Measurements from ENCODE around the gene ADAMTS2. TPM values are rescaled to one million over a fixed set of nuclear protein-coding genes. Genes with fewer than 3 reads are reported as not detected.

Gene ADAMTS2
- total and polyA plus RNA-seq, 4 experiments from 2014 or later: 0.07 TPM; not detected in 3

- peaks cover 0 to 2% (median 0%) of the 10 kb centered on the region in 4 donors for H3K4me1 Mint-ChIP-seq
- ChIA-PET CTCF (ENCODE audit: partially characterized antibody) (no interaction called here), POLR2A (ENCODE audit: partially characterized antibody) (no interaction called here)
- H3K4me3 ChIP-seq (ENCODE audit: low read length in 2 of 2): no peak overlapping the region
- H3K9me3 Mint-ChIP-seq: peaks cover 0 to 5% (median 0%) of the 10 kb centered on the region in 8 donors
- H3K27ac Mint-ChIP-seq: no peak overlapping the region
- intact Hi-C loops (cut with micrococcal nuclease): no loop called here
- no peaks in the 10 kb centered on the region for H3K36me3 Mint-ChIP-seq
- H3K9me3 ChIP-seq (ENCODE audit: control insufficient read depth in 1 of 2, low read length in 2 of 2): no peaks in the 10 kb centered on the region
- DNase-seq: no peak
- H3K4me1 ChIP-seq (ENCODE audit: insufficient read depth, low read length): no peaks in the 10 kb centered on the region
- H3K27me3 ChIP-seq (ENCODE audit: insufficient read depth, low read length): no peaks in the 10 kb centered on the region
- no peaks in the 10 kb centered on the region for H3K36me3 ChIP-seq (ENCODE audit: insufficient read depth, low read length)
- no peak overlapping the region for H3K4me3 Mint-ChIP-seq
- H3K27me3 Mint-ChIP-seq: peaks cover 5% of the 10 kb centered on the region in 2 donors
- no peak overlapping the region for H3K27ac ChIP-seq (ENCODE audit: low read depth, low read length)
These were observed 29.1 kb downstream of the ADAMTS2 start for GRCh38 chr5:179316111-179316551.

- Histone ChIP-seq H3K9me3 (ENCODE audit: control insufficient read depth in 1 of 2, low read length in 2 of 2) (no peaks in the 10 kb centered on the region), H3K4me3 (ENCODE audit: low read length in 2 of 2) (no peak overlapping the region), H3K27ac (ENCODE audit: low read depth, low read length) (no peak overlapping the region), H3K4me1 (ENCODE audit: insufficient read depth, low read length) (no peaks in the 10 kb centered on the region), H3K27me3 (ENCODE audit: insufficient read depth, low read length) (no peaks in the 10 kb centered on the region), H3K36me3 (ENCODE audit: insufficient read depth, low read length) (no peaks in the 10 kb centered on the region)
- Mint-ChIP-seq H3K36me3 (no peaks in the 10 kb centered on the region), H3K27me3 (peaks cover 3 to 5% of the 10 kb centered on the region in 2 donors), H3K4me1 (peaks cover 0 to 2% (median 0%) of the 10 kb centered on the region in 4 donors), H3K27ac (no peak overlapping the region), H3K9me3 (peaks cover 0 to 5% (median 0%) of the 10 kb centered on the region in 8 donors), H3K4me3 (no peak overlapping the region)
- ChIA-PET CTCF (ENCODE audit: partially characterized antibody) (no interaction called here), POLR2A (ENCODE audit: partially characterized antibody) (no interaction called here)
- intact Hi-C loops (cut with micrococcal nuclease): no loop called here
- DNase-seq: no peak
These were observed 29.8 kb downstream of the ADAMTS2 start for GRCh38 chr5:179315356-179315890.

GRCh38 chr5:179314606-179315355 is 30.5 kb downstream of the ADAMTS2 start:
- Histone ChIP-seq H3K4me3 (ENCODE audit: low read length in 2 of 2) (no peak overlapping the region), H3K4me1 (ENCODE audit: insufficient read depth, low read length) (no peaks in the 10 kb centered on the region), H3K9me3 (ENCODE audit: control insufficient read depth in 1 of 2, low read length in 2 of 2) (no peaks in the 10 kb centered on the region), H3K36me3 (ENCODE audit: insufficient read depth, low read length) (no peaks in the 10 kb centered on the region), H3K27ac (ENCODE audit: low read depth, low read length) (no peak overlapping the region), H3K27me3 (ENCODE audit: insufficient read depth, low read length) (no peaks in the 10 kb centered on the region)
- Mint-ChIP-seq H3K4me1 (peaks cover 0 to 2% (median 0%) of the 10 kb centered on the region in 4 donors), H3K36me3 (no peaks in the 10 kb centered on the region), H3K4me3 (no peak overlapping the region), H3K27ac (no peak overlapping the region), H3K27me3 (peaks cover 3 to 5% of the 10 kb centered on the region in 2 donors), H3K9me3 (peaks cover 0 to 5% (median 0%) of the 10 kb centered on the region in 8 donors)
- ChIA-PET POLR2A (ENCODE audit: partially characterized antibody) (no interaction called here), CTCF (ENCODE audit: partially characterized antibody) (no interaction called here)
- intact Hi-C loops (cut with micrococcal nuclease): no loop called here
- no peak for DNase-seq

GRCh38 chr5:179313849-179314521 is 31.3 kb downstream of the ADAMTS2 start:
- POLR2A ChIA-PET (ENCODE audit: partially characterized antibody): no interaction called here
- H3K36me3 ChIP-seq (ENCODE audit: insufficient read depth, low read length): no peaks in the 10 kb centered on the region
- Mint-ChIP-seq H3K4me1 (peaks cover 0 to 1% (median 0%) of the 10 kb centered on the region in 4 donors), H3K36me3 (no peaks in the 10 kb centered on the region), H3K27me3 (peaks cover 3 to 5% of the 10 kb centered on the region in 2 donors), H3K27ac (no peak overlapping the region), H3K9me3 (peaks cover 0 to 5% (median 0%) of the 10 kb centered on the region in 8 donors), H3K4me3 (no peak overlapping the region)
- intact Hi-C loops (cut with micrococcal nuclease): no loop called here
- CTCF ChIA-PET (ENCODE audit: partially characterized antibody): no interaction called here
- H3K27me3 ChIP-seq (ENCODE audit: insufficient read depth, low read length): no peaks in the 10 kb centered on the region
- DNase-seq: no peak
- no peaks in the 10 kb centered on the region for H3K9me3 ChIP-seq (ENCODE audit: control insufficient read depth in 1 of 2, low read length in 2 of 2)
- no peaks in the 10 kb centered on the region for H3K4me1 ChIP-seq (ENCODE audit: insufficient read depth, low read length)
- no peak overlapping the region for H3K27ac ChIP-seq (ENCODE audit: low read depth, low read length)
- H3K4me3 ChIP-seq (ENCODE audit: low read length in 2 of 2): no peak overlapping the region

DNA sequence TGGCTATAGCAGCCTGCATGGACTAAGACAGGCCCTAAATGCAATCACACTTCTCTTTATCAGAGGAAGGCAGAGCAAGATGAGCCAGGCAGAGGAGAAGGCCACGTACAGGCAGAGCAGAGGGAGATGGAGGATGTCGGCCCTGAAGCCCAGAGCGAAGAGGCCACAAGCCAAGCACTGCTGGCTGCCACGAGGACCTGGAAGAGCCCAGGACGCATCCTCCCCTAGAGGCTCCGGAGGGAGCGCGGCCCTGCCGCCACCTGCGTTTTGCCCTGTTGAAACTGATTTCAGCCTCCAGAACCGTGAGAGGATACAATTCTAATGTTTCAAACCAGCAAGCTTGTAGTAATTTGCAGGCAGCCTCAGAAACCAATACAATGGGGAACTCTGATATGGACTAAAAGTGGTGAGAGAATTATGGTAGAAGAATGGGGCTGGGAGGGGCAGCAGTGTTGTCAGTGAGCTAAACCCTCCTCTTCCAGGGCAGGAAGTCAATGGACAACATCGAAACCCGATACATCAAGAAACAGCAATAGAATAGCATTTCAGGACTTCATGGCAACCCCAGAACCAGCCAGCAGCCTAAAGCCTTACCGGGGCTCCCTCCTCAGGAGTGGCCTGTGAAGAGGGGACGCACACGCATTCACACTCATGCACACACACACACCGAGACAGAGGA is 32.6 kb downstream of the ADAMTS2 start:
- Mint-ChIP-seq H3K9me3 (peaks cover 0 to 5% (median 0%) of the 10 kb centered on the region in 8 donors), H3K27ac (no peak overlapping the region), H3K36me3 (no peaks in the 10 kb centered on the region), H3K4me1 (no peaks in the 10 kb centered on the region), H3K27me3 (peaks cover 3 to 5% of the 10 kb centered on the region in 2 donors), H3K4me3 (no peak overlapping the region)
- H3K4me1 ChIP-seq (ENCODE audit: insufficient read depth, low read length): no peaks in the 10 kb centered on the region
- DNase-seq: no peak
- no peaks in the 10 kb centered on the region for H3K9me3 ChIP-seq (ENCODE audit: control insufficient read depth in 1 of 2, low read length in 2 of 2)
- H3K36me3 ChIP-seq (ENCODE audit: insufficient read depth, low read length): no peaks in the 10 kb centered on the region
- ChIA-PET POLR2A (ENCODE audit: partially characterized antibody) (no interaction called here), CTCF (ENCODE audit: partially characterized antibody) (no interaction called here)
- intact Hi-C loops (cut with micrococcal nuclease): no loop called here
- no peak overlapping the region for H3K27ac ChIP-seq (ENCODE audit: low read depth, low read length)
- H3K4me3 ChIP-seq (ENCODE audit: low read length in 2 of 2): no peak overlapping the region
- no peaks in the 10 kb centered on the region for H3K27me3 ChIP-seq (ENCODE audit: insufficient read depth, low read length)

DNA sequence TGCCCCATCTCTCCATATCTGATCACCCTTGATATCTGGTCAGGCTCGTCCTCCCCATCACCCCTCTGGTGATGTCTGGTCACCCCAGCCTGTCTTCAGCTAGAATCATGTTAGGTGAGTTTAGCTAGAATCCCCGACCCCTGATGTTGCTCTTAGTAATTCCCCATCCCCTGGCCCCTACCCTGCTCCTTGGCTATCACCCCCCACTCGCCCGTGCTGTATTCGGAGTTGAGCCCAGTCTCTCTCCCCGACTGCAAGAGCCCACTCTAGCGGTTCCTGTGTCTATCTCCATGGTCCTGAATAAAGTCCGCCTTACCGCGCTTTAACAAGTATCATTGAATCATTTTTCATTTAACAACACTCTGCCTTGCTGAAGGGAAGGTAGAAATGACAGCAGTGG is 33.7 kb downstream of the ADAMTS2 start:
- Histone ChIP-seq H3K27ac (ENCODE audit: low read depth, low read length) (no peak overlapping the region), H3K9me3 (ENCODE audit: control insufficient read depth in 1 of 2, low read length in 2 of 2) (no peaks in the 10 kb centered on the region), H3K4me1 (ENCODE audit: insufficient read depth, low read length) (no peaks in the 10 kb centered on the region), H3K36me3 (ENCODE audit: insufficient read depth, low read length) (no peaks in the 10 kb centered on the region), H3K27me3 (ENCODE audit: insufficient read depth, low read length) (no peaks in the 10 kb centered on the region), H3K4me3 (ENCODE audit: low read length in 2 of 2) (no peak overlapping the region)
- Mint-ChIP-seq H3K4me3 (no peak overlapping the region), H3K4me1 (no peaks in the 10 kb centered on the region), H3K27me3 (peaks cover 3 to 8% of the 10 kb centered on the region in 2 donors), H3K9me3 (peaks cover 0 to 6% (median 0%) of the 10 kb centered on the region in 8 donors), H3K36me3 (no peaks in the 10 kb centered on the region), H3K27ac (no peak overlapping the region)
- CTCF ChIA-PET (ENCODE audit: partially characterized antibody): no interaction called here
- POLR2A ChIA-PET (ENCODE audit: partially characterized antibody): no interaction called here
- DNase-seq: no peak
- intact Hi-C loops (cut with micrococcal nuclease): no loop called here

- no peaks in the 10 kb centered on the region for H3K4me1 ChIP-seq (ENCODE audit: insufficient read depth, low read length)
- POLR2A ChIA-PET (ENCODE audit: partially characterized antibody): no interaction called here
- no peak for DNase-seq
- H3K27me3 Mint-ChIP-seq: peaks cover 3 to 8% of the 10 kb centered on the region in 2 donors
- H3K4me3 ChIP-seq (ENCODE audit: low read length in 2 of 2): no peak overlapping the region
- H3K4me3 Mint-ChIP-seq: no peak overlapping the region
- CTCF ChIA-PET (ENCODE audit: partially characterized antibody): no interaction called here
- H3K9me3 ChIP-seq (ENCODE audit: control insufficient read depth in 1 of 2, low read length in 2 of 2): no peaks in the 10 kb centered on the region
- intact Hi-C loops (cut with micrococcal nuclease): no loop called here
- no peaks in the 10 kb centered on the region for H3K4me1 Mint-ChIP-seq
- H3K9me3 Mint-ChIP-seq: peaks cover 0 to 10% (median under 1%) of the 10 kb centered on the region in 8 donors
- no peak overlapping the region for H3K27ac ChIP-seq (ENCODE audit: low read depth, low read length)
- no peaks in the 10 kb centered on the region for H3K27me3 ChIP-seq (ENCODE audit: insufficient read depth, low read length)
- no peaks in the 10 kb centered on the region for H3K36me3 Mint-ChIP-seq
- no peaks in the 10 kb centered on the region for H3K36me3 ChIP-seq (ENCODE audit: insufficient read depth, low read length)
- no peak overlapping the region for H3K27ac Mint-ChIP-seq
These were observed 34.2 kb downstream of the ADAMTS2 start for GRCh38 chr5:179311091-179311470.

Measured in CD4-positive, alpha-beta memory T cell (primary cell).